Measurements from ENCODE around the gene SPIN1. TPM values are rescaled to one million over a fixed set of nuclear protein-coding genes. Genes with fewer than 3 reads are reported as not detected.

Gene SPIN1
- total and polyA plus RNA-seq, 2 of the 8 experiments (the other 6 are each of a cell fraction or from before 2014, with no cell fraction given), result 69.9 to 139 TPM

DNA sequence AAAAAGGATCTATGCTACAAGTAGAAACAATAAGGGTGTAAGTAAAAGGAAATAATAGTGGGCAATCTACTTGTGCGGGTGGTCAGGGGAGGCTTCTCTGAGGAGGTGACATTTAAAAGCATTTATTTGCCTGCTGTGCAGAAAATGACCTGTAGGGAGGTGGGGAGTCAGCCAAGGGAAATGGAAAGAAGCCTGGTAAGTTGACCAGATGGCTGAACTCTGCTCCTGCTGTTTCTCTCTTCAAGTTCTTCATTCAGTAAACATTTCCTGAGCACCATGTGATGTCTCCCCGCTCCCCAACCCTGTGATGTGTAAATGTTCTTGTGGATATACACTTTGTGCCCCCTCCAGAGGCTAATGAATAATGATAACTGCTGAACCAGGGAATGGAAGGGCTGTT lies 9.9 kb upstream of the SPIN1 start (continued):
- TF ChIP-seq, protein P1, sequence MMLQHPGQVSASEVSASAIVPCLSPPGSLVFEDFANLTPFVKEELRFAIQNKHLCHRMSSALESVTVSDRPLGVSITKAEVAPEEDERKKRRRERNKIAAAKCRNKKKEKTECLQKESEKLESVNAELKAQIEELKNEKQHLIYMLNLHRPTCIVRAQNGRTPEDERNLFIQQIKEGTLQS (IDR thresholded peaks at IDR 0.05; ENCODE audit: insufficient read depth, low read depth, low read length), result no peak
- TF ChIP-seq KDM1A (IDR thresholded peaks at IDR 0.05; ENCODE audit: borderline replicate concordance, low read length), result no peak
- TF ChIP-seq TEAD4 (IDR thresholded peaks at IDR 0.05; ENCODE audit: low read depth, low read length), result no peak
- TF ChIP-seq PHF8 (conservative IDR thresholded peaks at IDR 0.05; ENCODE audit: low read depth, low read length), result no peak
- TF ChIP-seq SP1 (IDR thresholded peaks at IDR 0.05; ENCODE audit: low read depth, low read length), result no peak
- TF ChIP-seq CBX5 (IDR thresholded peaks at IDR 0.05; ENCODE audit: low read depth, low read length), result no peak
- no peak for TF ChIP-seq HDAC6 (IDR thresholded peaks at IDR 0.05; ENCODE audit: low read depth, low read length)
- no peak for TF ChIP-seq ZNF274 (IDR thresholded peaks at IDR 0.05; ENCODE audit: borderline replicate concordance, extremely low read depth, low read length)
- peak; percentile 87 for TF ChIP-seq NANOG (IDR thresholded peaks at IDR 0.05; ENCODE audit: insufficient read depth, low read depth, low read length, poor library complexity, severe bottlenecking)
- no peak for TF ChIP-seq EGR1 (IDR thresholded peaks at IDR 0.05; ENCODE audit: borderline replicate concordance, low read depth, low read length)
- no peak for TF ChIP-seq RXRA (IDR thresholded peaks at IDR 0.05; ENCODE audit: insufficient read depth, low read depth, low read length)
- no peak for TF ChIP-seq POLR2A (IDR thresholded peaks at IDR 0.05; ENCODE audit: control extremely low read depth in 1 of 2, low read depth in 2 of 2, low read length in 2 of 2)
- TF ChIP-seq GTF2F1 (IDR thresholded peaks at IDR 0.05; ENCODE audit: borderline replicate concordance, low read depth, low read length), result no peak
- no peak for TF ChIP-seq TAF1 (IDR thresholded peaks at IDR 0.05; ENCODE audit: low read depth, low read length)
- peak; percentile 89 for TF ChIP-seq TCF12 (IDR thresholded peaks at IDR 0.05; ENCODE audit: low read depth, low read length)
- no peak for TF ChIP-seq TAF7 (optimal IDR thresholded peaks at IDR 0.05; ENCODE audit: borderline replicate concordance, low read depth, low read length)
- no peak for TF ChIP-seq ASH2L (IDR thresholded peaks at IDR 0.05; ENCODE audit: low read length)
- TF ChIP-seq KDM4A (IDR thresholded peaks at IDR 0.05; ENCODE audit: low read depth, low read length, severe bottlenecking), result no peak
- TF ChIP-seq RFX5 (IDR thresholded peaks at IDR 0.05; ENCODE audit: borderline replicate concordance, low read depth, low read length), result no peak
